ENCODE data around the gene PCNX2. TPM values are rescaled to one million over a fixed set of nuclear protein-coding genes. Genes with fewer than 3 reads are reported as not detected.
"Not testable (repeated sequence)": the region's sequence is repeated elsewhere in the genome, so short reads cannot be mapped to it uniquely, and the experiment has no call there.

PCNX2 gene
- total RNA-seq, 1 donor from 2014 or later, result 17.2 TPM

- H3K27me3 Mint-ChIP-seq (ENCODE audit: unreplicated experiment), result no peaks in the 10 kb centered on the region
- no peak overlapping the region for H3K4me3 Mint-ChIP-seq (ENCODE audit: unreplicated experiment)
- no peak for TF ChIP-seq CTCF (IDR thresholded peaks at IDR 0.05)
Observed at GRCh38 chr1:233086961-233087881, 208.3 kb downstream of the PCNX2 start.

GRCh38 chr1:233085566-233085965 is 210.0 kb downstream of the PCNX2 start:
- Mint-ChIP-seq H3K27me3 (ENCODE audit: unreplicated experiment) (no peaks in the 10 kb centered on the region), H3K36me3 (ENCODE audit: unreplicated experiment) (peaks cover 9% of the 10 kb centered on the region), H3K27ac (ENCODE audit: unreplicated experiment) (no peak overlapping the region), H3K4me1 (ENCODE audit: unreplicated experiment) (peaks cover 19% of the 10 kb centered on the region), H3K4me3 (ENCODE audit: unreplicated experiment) (no peak overlapping the region), H3K9me3 (ENCODE audit: unreplicated experiment) (no peaks in the 10 kb centered on the region)
- no peak for DNase-seq (ENCODE audit: extremely low spot score, unreplicated experiment)
- TF ChIP-seq CTCF (IDR thresholded peaks at IDR 0.05), result no peak

More at GRCh38 chr1:233086961-233087881, 208.3 kb downstream of the PCNX2 start:
- H3K36me3 Mint-ChIP-seq (ENCODE audit: unreplicated experiment), result peaks cover 9% of the 10 kb centered on the region
- H3K4me1 Mint-ChIP-seq (ENCODE audit: unreplicated experiment), result peaks cover 8% of the 10 kb centered on the region
- H3K9me3 Mint-ChIP-seq (ENCODE audit: unreplicated experiment), result no peaks in the 10 kb centered on the region
- no peak overlapping the region for H3K27ac Mint-ChIP-seq (ENCODE audit: unreplicated experiment)
- no peak for DNase-seq (ENCODE audit: extremely low spot score, unreplicated experiment)

- Mint-ChIP-seq H3K27ac (ENCODE audit: unreplicated experiment) (no peak overlapping the region), H3K27me3 (ENCODE audit: unreplicated experiment) (no peaks in the 10 kb centered on the region), H3K4me1 (ENCODE audit: unreplicated experiment) (peaks cover 20% of the 10 kb centered on the region), H3K4me3 (ENCODE audit: unreplicated experiment) (no peak overlapping the region), H3K9me3 (ENCODE audit: unreplicated experiment) (no peaks in the 10 kb centered on the region), H3K36me3 (ENCODE audit: unreplicated experiment) (peaks cover 4% of the 10 kb centered on the region)
- TF ChIP-seq CTCF (IDR thresholded peaks at IDR 0.05), result no peak
- DNase-seq (ENCODE audit: extremely low spot score, unreplicated experiment), result no peak
Observed at GRCh38 chr1:233082778-233083550, 212.6 kb downstream of the PCNX2 start.

GRCh38 chr1:233081735-233082134 is 213.8 kb downstream of the PCNX2 start:
- H3K27ac Mint-ChIP-seq (ENCODE audit: unreplicated experiment), result peak overlapping the region; percentile 68
- H3K4me3 Mint-ChIP-seq (ENCODE audit: unreplicated experiment), result no peak overlapping the region
- no peaks in the 10 kb centered on the region for H3K9me3 Mint-ChIP-seq (ENCODE audit: unreplicated experiment)
- TF ChIP-seq CTCF (IDR thresholded peaks at IDR 0.05), result no peak
- H3K4me1 Mint-ChIP-seq (ENCODE audit: unreplicated experiment), result peaks cover 20% of the 10 kb centered on the region
- peaks cover 4% of the 10 kb centered on the region for H3K36me3 Mint-ChIP-seq (ENCODE audit: unreplicated experiment)
- H3K27me3 Mint-ChIP-seq (ENCODE audit: unreplicated experiment), result no peaks in the 10 kb centered on the region
- DNase-seq (ENCODE audit: extremely low spot score, unreplicated experiment), result no peak

- not testable (repeated sequence) for DNase-seq (ENCODE audit: extremely low spot score, unreplicated experiment); H3K27ac Mint-ChIP-seq (ENCODE audit: unreplicated experiment); H3K9me3 Mint-ChIP-seq (ENCODE audit: unreplicated experiment); H3K27me3 Mint-ChIP-seq (ENCODE audit: unreplicated experiment); H3K4me3 Mint-ChIP-seq (ENCODE audit: unreplicated experiment); H3K36me3 Mint-ChIP-seq (ENCODE audit: unreplicated experiment)
- peaks cover 20% of the 10 kb centered on the region for H3K4me1 Mint-ChIP-seq (ENCODE audit: unreplicated experiment)
Observed at GRCh38 chr1:233080827-233081226, 214.7 kb downstream of the PCNX2 start.
